GM10248 (cell line): ENCODE data around the gene ALKBH5.

ENCODE experiments used
- CTCF ChIA-PET: fragments of 300-600 bp; sonication (Branson Sonifier 250); formaldehyde crosslinking; extraction: SDS; loops from one replicate; lab custom pipeline; 2021; ENCODE audit warnings: antibody characterized with exemption; lab: Yijun Ruan, JAX
- POLR2A ChIA-PET: fragments of 350-650 bp; sonication (Branson Sonifier 250); formaldehyde crosslinking; extraction: SDS; loops from one replicate; lab custom pipeline; 2020; ENCODE audit warnings: antibody characterized with exemption; lab: Yijun Ruan, JAX
- DNase-seq: peaks from one replicate; pipeline ENCODE4 v3.0.0; 2012; ENCODE audit errors: extremely low spot score
- TF ChIP-seq, protein P1 (sequence below): IDR thresholded peaks from 2 replicates; pipeline ENCODE4 v1.5.1; 2012; ENCODE audit warnings: mild to moderate bottlenecking, low read depth; ENCODE audit errors: extremely low read depth, missing control alignments, control extremely low read depth

The ALKBH5 gene

DNA sequence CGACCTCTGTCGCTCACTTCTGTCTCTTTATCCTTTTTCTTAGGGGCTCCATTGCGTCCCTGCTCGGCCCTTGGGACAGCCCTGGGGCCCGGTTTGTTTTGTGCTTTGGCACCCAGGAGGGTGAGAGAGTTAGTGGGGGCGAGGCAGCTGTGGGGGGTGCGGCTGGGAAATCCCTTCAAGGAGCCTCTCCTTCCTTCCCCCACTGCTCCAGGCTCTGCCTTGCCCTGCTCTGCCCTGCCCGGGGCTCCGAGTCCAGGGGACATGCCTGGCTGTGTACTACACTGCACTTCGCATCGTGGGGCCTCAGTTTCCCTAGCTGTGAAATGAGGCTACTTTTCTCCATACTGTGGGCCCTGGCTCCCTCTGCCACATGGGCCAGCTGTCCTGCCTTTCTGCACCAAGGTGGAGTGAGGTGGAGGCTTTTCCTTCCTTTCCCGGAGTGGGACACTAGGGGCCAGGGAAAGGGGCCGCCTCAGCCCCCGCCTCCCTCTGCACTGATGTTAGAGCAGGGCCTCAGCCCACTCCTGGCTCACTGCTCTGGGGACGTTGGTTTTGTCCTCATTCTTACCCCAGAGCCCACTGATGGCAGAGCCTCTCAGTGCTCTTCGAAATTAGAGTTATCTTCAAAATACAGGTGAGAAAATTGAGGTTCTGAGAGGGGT is 42.8 kb downstream of the ALKBH5 start:
- no peak for DNase-seq
- TF ChIP-seq, protein P1, sequence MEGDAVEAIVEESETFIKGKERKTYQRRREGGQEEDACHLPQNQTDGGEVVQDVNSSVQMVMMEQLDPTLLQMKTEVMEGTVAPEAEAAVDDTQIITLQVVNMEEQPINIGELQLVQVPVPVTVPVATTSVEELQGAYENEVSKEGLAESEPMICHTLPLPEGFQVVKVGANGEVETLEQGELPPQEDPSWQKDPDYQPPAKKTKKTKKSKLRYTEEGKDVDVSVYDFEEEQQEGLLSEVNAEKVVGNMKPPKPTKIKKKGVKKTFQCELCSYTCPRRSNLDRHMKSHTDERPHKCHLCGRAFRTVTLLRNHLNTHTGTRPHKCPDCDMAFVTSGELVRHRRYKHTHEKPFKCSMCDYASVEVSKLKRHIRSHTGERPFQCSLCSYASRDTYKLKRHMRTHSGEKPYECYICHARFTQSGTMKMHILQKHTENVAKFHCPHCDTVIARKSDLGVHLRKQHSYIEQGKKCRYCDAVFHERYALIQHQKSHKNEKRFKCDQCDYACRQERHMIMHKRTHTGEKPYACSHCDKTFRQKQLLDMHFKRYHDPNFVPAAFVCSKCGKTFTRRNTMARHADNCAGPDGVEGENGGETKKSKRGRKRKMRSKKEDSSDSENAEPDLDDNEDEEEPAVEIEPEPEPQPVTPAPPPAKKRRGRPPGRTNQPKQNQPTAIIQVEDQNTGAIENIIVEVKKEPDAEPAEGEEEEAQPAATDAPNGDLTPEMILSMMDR = no peak
- POLR2A ChIA-PET = no interaction called here
- CTCF ChIA-PET = interaction anchor here (1.3 to 1.6 kb wide), 2 partner anchors 21 to 23 kb away, joined by 3 to 4 read pairs; no protein-coding TSS in a partner anchor

- no peak for DNase-seq
- POLR2A ChIA-PET = no interaction called here
- CTCF ChIA-PET = interaction anchor here (0.9 to 1.6 kb wide), 3 partner anchors 20 to 22 kb away, joined by 3 to 4 read pairs (median 3); no protein-coding TSS in a partner anchor
- TF ChIP-seq, protein P1 = no peak
Measured at GRCh38 chr17:18227635-18228034, 44.0 kb downstream of the ALKBH5 start.

GRCh38 chr17:18228176-18228682 is 44.6 kb downstream of the ALKBH5 start:
- TF ChIP-seq, protein P1 = no peak
- DNase-seq = no peak
- ChIA-PET CTCF (interaction anchor here (1.0 kb wide), 1 partner anchor 9 kb away, joined by 4 read pairs; no protein-coding TSS in a partner anchor), POLR2A (no interaction called here)

GRCh38 chr17:18229254-18229653 is 45.6 kb downstream of the ALKBH5 start:
- ChIA-PET POLR2A (interaction anchor here (0.6 kb wide), 1 partner anchor 28 kb away, joined by 3 read pairs; no protein-coding TSS in a partner anchor), CTCF (interaction anchor here (0.9 to 1.0 kb wide), 2 partner anchors 10 to 12 kb away, joined by 4 read pairs; no protein-coding TSS in a partner anchor)
- TF ChIP-seq, protein P1 = no peak
- DNase-seq = no peak

DNA sequence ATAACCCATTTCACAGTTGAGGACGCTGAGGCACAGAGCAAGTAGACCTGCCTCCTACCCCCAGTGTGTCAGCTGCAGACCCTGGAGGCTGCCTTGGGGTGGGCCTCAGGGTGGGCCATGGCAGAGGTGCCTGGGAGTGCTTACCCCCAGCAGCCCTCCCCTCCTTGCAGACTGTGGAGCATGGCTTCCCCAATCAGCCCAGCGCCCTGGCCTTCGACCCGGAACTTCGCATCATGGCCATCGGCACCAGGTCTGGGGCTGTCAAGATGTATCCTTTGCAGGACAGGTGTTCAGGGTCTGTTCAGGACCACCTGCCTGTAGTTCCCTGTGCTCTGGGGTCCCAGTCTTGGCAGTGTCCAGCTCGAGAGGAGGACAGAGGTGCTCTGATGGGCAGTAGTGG is 46.1 kb downstream of the ALKBH5 start:
- DNase-seq = no peak
- ChIA-PET CTCF (no interaction called here), POLR2A (no interaction called here)
- TF ChIP-seq, protein P1 = no peak

DNA sequence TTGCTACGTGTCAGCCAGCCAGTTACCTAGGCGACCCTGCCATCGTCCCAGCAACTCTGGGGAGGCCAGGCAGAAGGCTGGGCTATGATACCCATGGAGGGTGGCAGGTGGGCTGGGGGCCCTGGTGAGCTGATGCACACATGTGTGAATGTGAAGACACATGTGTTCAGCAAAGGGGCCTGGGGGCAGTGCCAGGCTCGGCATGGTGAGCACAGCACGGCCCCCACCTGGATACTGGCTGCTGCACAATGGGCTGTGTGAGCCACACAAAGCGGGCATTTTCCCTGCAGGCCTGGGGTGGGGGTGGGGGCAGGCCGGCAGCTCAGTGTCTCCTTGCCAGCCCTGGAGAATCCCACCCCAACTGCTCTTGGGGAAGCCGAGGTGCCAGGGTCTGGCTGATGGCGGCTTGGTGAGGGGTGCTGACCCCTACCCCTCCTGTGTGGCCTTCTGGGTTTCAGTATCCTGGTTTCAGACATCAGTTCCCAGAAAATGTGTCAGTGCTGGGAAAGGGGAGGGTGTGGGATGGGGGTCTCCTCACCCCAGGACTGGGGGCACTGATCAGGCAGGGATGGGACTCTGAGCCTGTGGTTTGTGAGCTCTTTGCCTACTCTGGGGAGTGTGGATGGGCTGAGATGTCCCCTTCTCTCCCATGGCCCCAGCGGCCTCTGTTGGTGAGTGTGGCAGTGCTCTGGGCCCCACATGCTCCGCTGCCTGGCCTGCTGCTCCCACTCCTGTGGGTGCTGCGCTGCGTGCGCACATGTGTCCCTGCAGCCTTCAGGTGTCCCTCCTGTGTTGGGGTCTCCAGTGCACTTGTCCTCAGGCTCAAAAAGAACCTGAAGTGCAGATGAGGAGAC is 46.9 kb downstream of the ALKBH5 start:
- DNase-seq = no peak
- TF ChIP-seq, protein P1 = no peak
- POLR2A ChIA-PET = no interaction called here
- CTCF ChIA-PET = interaction anchor here (1.3 to 2.6 kb wide), 3 partner anchors 13 to 89 kb away, joined by 3 to 14 read pairs (median 13); no protein-coding TSS in a partner anchor
